K562 (cell line): ENCODE data around the gene NLK. TPM values are rescaled to one million over a fixed set of nuclear protein-coding genes. Genes with fewer than 3 reads are reported as not detected.

ENCODE experiments used
- ATAC-seq: fragments of 200-7000 bp; cut with Tn5 transposase; 3 replicates; pipeline ENCODE4 v1.9.1; 2020; ENCODE audit warnings: moderate library complexity
- BruUV-seq: library from RNA; stranded (reverse); fragments of 400-500 nt; replicated peaks from 2 replicates; lab custom pipeline; 2021; lab: Mats Ljungman, UMichigan
- CTCF ChIA-PET: fragments of 300-600 bp; formaldehyde crosslinking; extraction: SDS; loops from one replicate; lab custom pipeline; 2021; ENCODE audit warnings: low intra/inter-chr PET ratio; lab: Yijun Ruan, JAX
- POLR2A ChIA-PET: fragments of 300-600, 350-650 bp; sonication (Branson Sonifier 250); formaldehyde crosslinking; extraction: SDS; loops from one replicate; lab custom pipeline; 2021; ENCODE audit warnings: antibody characterized with exemption, inconsistent platforms; lab: Yijun Ruan, JAX
- DNase-seq, 4 experiments: peaks; one replicate each; pipeline versions ENCODE4 v3.0.0 to v3.0.0-alpha.2; 2011 to 2018; ENCODE audit warnings: low spot score in 3 of 4, mixed read lengths in 3 of 4; ENCODE audit errors: extremely low read depth in 1 of 4
- FAIRE-seq: peaks from 2 replicates; lab custom pipeline; 2011; peaks lifted over from hg19 to GRCh38; lab: Jason Lieb, UNC
- H2AFZ ChIP-seq: 2 replicates; pipeline ENCODE4 v1.6.0; 2011; ENCODE audit warnings: low read depth, low read length, control low read depth, inconsistent platforms
- H3K27ac ChIP-seq: fragments of 200-600 bp; 3 replicates; pipeline ENCODE4 v1.8.0; 2011; ENCODE audit warnings: low read depth, mild to moderate bottlenecking, control low read depth, inconsistent platforms, low read length, moderate library complexity, mixed read lengths; ENCODE audit errors: extremely low read depth
- H3K27me3 ChIP-seq, 2 experiments: fragments of 300-600 bp in 1 of 2; 2 replicates in 1 of 2; 3 replicates in 1 of 2; pipeline versions ENCODE4 v1.6.0 to v1.8.0; 2011; ENCODE audit warnings: inconsistent platforms in 2 of 2, low read length in 2 of 2, mild to moderate bottlenecking in 1 of 2, mixed read lengths in 1 of 2, moderate library complexity in 1 of 2; ENCODE audit not compliant: control insufficient read depth in 2 of 2, insufficient read depth in 2 of 2
- H3K36me3 ChIP-seq: fragments of 300-600 bp; 3 replicates; pipeline ENCODE4 v1.8.0; 2011; ENCODE audit warnings: mild to moderate bottlenecking, low read length, inconsistent platforms; ENCODE audit not compliant: control insufficient read depth, insufficient read depth
- H3K4me1 ChIP-seq, 2 experiments: fragments of 200-600 bp in 1 of 2; replicated peaks in 1 of 2; 2 replicates in 1 of 2; 3 replicates in 1 of 2; pipeline versions ENCODE4 v1.5.1 to v1.8.0; 2011; ENCODE audit warnings: inconsistent platforms in 2 of 2, low read length in 2 of 2, mild to moderate bottlenecking in 1 of 2, mixed read lengths in 1 of 2, moderate library complexity in 1 of 2; ENCODE audit not compliant: control insufficient read depth in 2 of 2, insufficient read depth in 2 of 2
- H3K4me2 ChIP-seq: 2 replicates; pipeline ENCODE4 v1.6.1; 2011; ENCODE audit warnings: low read length, control low read depth, inconsistent platforms, mixed read lengths; ENCODE audit not compliant: insufficient read depth
- H3K4me3 ChIP-seq: fragments of 200-600 bp; sonication (generic), shearing (Covaris generic); 2 replicates; pipeline ENCODE4 v1.5.1; 2016; ENCODE audit warnings: control low read depth, inconsistent platforms
- H3K79me2 ChIP-seq: fragments of 200-600 bp; 3 replicates; pipeline ENCODE4 v1.8.0; 2011; ENCODE audit warnings: low read length, inconsistent platforms; ENCODE audit not compliant: control insufficient read depth, insufficient read depth
- H3K9ac ChIP-seq, 2 experiments: 2 replicates each; pipeline versions ENCODE4 v1.6.0 to v1.6.1; 2011; ENCODE audit warnings: low read depth in 2 of 2, low read length in 2 of 2, control low read depth in 1 of 2, inconsistent platforms in 1 of 2, mild to moderate bottlenecking in 1 of 2, mixed read lengths in 1 of 2; ENCODE audit not compliant: insufficient read depth in 1 of 2
- H3K9me1 ChIP-seq: one replicate; pipeline ENCODE4 v1.6.0; 2011; ENCODE audit warnings: inconsistent platforms, mild to moderate bottlenecking, low read length, moderate library complexity; ENCODE audit not compliant: control insufficient read depth, insufficient read depth
- H3K9me3 ChIP-seq: replicated peaks from 2 replicates; pipeline ENCODE4 v1.5.1; 2011; ENCODE audit warnings: low read depth, low read length, inconsistent platforms; ENCODE audit not compliant: control insufficient read depth, insufficient read depth
- H4K20me1 ChIP-seq: replicated peaks from 2 replicates; pipeline ENCODE4 v1.6.1; 2011; ENCODE audit warnings: low read length, inconsistent platforms, mixed read lengths; ENCODE audit not compliant: control insufficient read depth, insufficient read depth
- FOXM1 ChIP-seq, 2 experiments: fragments of 450-650 bp in 1 of 2; sonication (generic) in 1 of 2; formaldehyde crosslinking in 1 of 2; IDR thresholded peaks; 2 replicates each; pipeline versions ENCODE4 v1.6.1 to v1.9.0; 2017 to 2022; ENCODE audit warnings: low read depth in 2 of 2, mild to moderate bottlenecking in 2 of 2, missing genetic modification reagents in 1 of 2, moderate library complexity in 1 of 2
- MCM7 ChIP-seq, 2 experiments: fragments of 450-650 bp; IDR thresholded peaks; 2 replicates each; pipeline ENCODE4 v1.6.1; 2016 to 2018
- PYGO2 ChIP-seq: fragments of 450-650 bp; IDR thresholded peaks from 2 replicates; pipeline ENCODE4 v1.6.1; 2016; ENCODE audit warnings: mild to moderate bottlenecking, missing genetic modification characterization, moderate library complexity, missing compliant biosample characterization
- ZNF431 ChIP-seq: sonication (generic); formaldehyde crosslinking; IDR thresholded peaks from 2 replicates; pipeline ENCODE4 v1.8.0; 2022; ENCODE audit warnings: mild to moderate bottlenecking, missing genetic modification reagents
- ZNF551 ChIP-seq: fragments of 250-450 bp; sonication (Bioruptor Pico); IDR thresholded peaks from 2 replicates; pipeline ENCODE4 v1.5.0; 2021; ENCODE audit warnings: mild to moderate bottlenecking, moderate library complexity
- WGBS: fragments of 100-300 bp; shearing (Covaris generic); methylation state at CpG from one replicate; pipeline ENCODE4 v1.1.6; 2016; ENCODE audit warnings: low coverage, mixed read lengths; ENCODE audit not compliant: insufficient coverage; ENCODE audit errors: missing lambda C conversion rate; 5-methylcytosine and 5-hydroxymethylcytosine counted together
- in situ Hi-C: fragments of 300-500 bp; cut with MboI; formaldehyde crosslinking; loops from 4 replicates; pipeline ENCODE4 v1.15.0; 2018; ENCODE audit warnings: inconsistent platforms, mixed read lengths
- intact Hi-C: fragments of 100-400 bp; cut with micrococcal nuclease; formaldehyde crosslinking; loops from 2 replicates; pipeline ENCODE4 v1.14.2; 2022
- polyA plus RNA-seq, 8 experiments: library from polyadenylated mRNA; depleted of rRNA in 4 of 8; stranded (reverse) in 5 of 8; unstranded in 3 of 8; fragments of >200 nt; fragmentation: Nextera tagmentation in 2 of 8; fragmentation: Illumina TruSeq in 1 of 8; extraction: Ambion mirVana in 2 of 8; extraction: Trizol in 1 of 8; gene quantifications; 2 replicates each; pipeline versions ENCODE4 v1.2.1 to v1.2.3, GENCODE V29; 2011 to 2014; ENCODE audit warnings: inconsistent platforms in 1 of 8, missing spikeins in 1 of 8
- total RNA-seq, 7 experiments: library from RNA; depleted of rRNA in 6 of 7; stranded (reverse); fragments of >200 nt in 6 of 7; fragmentation: Illumina TruSeq in 2 of 7; extraction: Trizol in 2 of 7; gene quantifications; 2 replicates each; pipeline versions ENCODE4 v1.2.1 to v1.2.3, GENCODE V29; 2011 to 2021; ENCODE audit warnings: low replicate concordance in 1 of 7
- TF ChIP-seq, protein P1 (sequence below): fragments of 250-450 bp; sonication (Bioruptor Pico); IDR thresholded peaks from 2 replicates; pipeline ENCODE4 v1.9.0; 2021; ENCODE audit warnings: mild to moderate bottlenecking, inconsistent platforms
- TF ChIP-seq, protein P2 (sequence below): fragments of 450-650 bp; IDR thresholded peaks from 2 replicates; pipeline ENCODE4 v1.6.1; 2016; ENCODE audit warnings: missing biosample characterization, missing genetic modification characterization
- TF ChIP-seq, protein P3 (sequence below), 2 experiments: fragments of 450-650 bp; IDR thresholded peaks; 2 replicates each; pipeline ENCODE4 v1.6.1; 2016

Gene NLK
- total and polyA plus RNA-seq, 9 of the 15 experiments (the other 6 are each of a cell fraction or from before 2014, with no cell fraction given): 10.9 to 59.6 (median 26.7) TPM

DNA sequence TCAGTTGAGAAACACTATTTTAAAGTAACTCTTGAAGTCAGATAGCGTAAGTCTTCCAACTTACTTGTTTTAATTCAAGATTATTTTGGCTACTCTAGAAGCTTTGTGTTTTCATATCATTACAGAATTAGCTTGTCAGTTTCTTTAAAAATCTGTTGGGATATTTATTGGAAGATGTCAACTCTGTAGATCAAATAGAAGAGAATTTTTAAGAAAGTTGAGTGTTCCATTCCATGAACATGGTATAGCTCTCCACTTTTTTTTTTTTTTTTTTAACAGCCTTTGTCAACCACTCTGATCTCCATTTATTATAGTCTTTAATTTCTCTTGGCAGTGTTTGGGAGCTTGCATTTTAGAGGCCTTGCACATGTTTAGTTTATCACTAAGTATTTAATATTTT, 28.7 kb downstream of the NLK start:
- CTCF ChIA-PET: no interaction called here

More for the DNA sequence above, 28.7 kb downstream of the NLK start:
- no peak overlapping the region for H2AFZ ChIP-seq
- no peak overlapping the region for H3K9ac ChIP-seq
- no peak overlapping the region for H3K4me3 ChIP-seq
- no peak for ATAC-seq
- H3K9me3 ChIP-seq: peaks cover 2% of the 10 kb centered on the region; the same call in 1 of the 2 replicates
- H3K36me3 ChIP-seq: peaks cover 10% of the 10 kb centered on the region; the same call in 2 of the 3 replicates
- FAIRE-seq: no peak
- peaks cover 78% of the 10 kb centered on the region for H3K79me2 ChIP-seq
- POLR2A ChIA-PET: interaction anchor here (1.9 kb wide), 1 partner anchor 16 kb away, joined by 5 read pairs; no protein-coding TSS in a partner anchor
- no TSS peak for BruUV-seq
- no peaks in the 10 kb centered on the region for H3K27me3 ChIP-seq
- H3K9me1 ChIP-seq: no peaks in the 10 kb centered on the region
- TF ChIP-seq, protein P1, sequence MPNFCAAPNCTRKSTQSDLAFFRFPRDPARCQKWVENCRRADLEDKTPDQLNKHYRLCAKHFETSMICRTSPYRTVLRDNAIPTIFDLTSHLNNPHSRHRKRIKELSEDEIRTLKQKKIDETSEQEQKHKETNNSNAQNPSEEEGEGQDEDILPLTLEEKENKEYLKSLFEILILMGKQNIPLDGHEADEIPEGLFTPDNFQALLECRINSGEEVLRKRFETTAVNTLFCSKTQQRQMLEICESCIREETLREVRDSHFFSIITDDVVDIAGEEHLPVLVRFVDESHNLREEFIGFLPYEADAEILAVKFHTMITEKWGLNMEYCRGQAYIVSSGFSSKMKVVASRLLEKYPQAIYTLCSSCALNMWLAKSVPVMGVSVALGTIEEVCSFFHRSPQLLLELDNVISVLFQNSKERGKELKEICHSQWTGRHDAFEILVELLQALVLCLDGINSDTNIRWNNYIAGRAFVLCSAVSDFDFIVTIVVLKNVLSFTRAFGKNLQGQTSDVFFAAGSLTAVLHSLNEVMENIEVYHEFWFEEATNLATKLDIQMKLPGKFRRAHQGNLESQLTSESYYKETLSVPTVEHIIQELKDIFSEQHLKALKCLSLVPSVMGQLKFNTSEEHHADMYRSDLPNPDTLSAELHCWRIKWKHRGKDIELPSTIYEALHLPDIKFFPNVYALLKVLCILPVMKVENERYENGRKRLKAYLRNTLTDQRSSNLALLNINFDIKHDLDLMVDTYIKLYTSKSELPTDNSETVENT (CRISPR knock-in tag): no peak
- no peak for TF ChIP-seq MCM7 (IDR thresholded peaks at IDR 0.05)
- no peak for TF ChIP-seq PYGO2 (tag)
- no peak for TF ChIP-seq ZNF551 (CRISPR knock-in tag)
- TF ChIP-seq ZNF431 (CRISPR knock-in tag): no peak
- TF ChIP-seq FOXM1 (IDR thresholded peaks at IDR 0.05; ENCODE audit: low read depth): no peak
- TF ChIP-seq FOXM1 (CRISPR knock-in tag; IDR thresholded peaks at IDR 0.05; ENCODE audit: low read depth): no peak
- TF ChIP-seq, protein P2, sequence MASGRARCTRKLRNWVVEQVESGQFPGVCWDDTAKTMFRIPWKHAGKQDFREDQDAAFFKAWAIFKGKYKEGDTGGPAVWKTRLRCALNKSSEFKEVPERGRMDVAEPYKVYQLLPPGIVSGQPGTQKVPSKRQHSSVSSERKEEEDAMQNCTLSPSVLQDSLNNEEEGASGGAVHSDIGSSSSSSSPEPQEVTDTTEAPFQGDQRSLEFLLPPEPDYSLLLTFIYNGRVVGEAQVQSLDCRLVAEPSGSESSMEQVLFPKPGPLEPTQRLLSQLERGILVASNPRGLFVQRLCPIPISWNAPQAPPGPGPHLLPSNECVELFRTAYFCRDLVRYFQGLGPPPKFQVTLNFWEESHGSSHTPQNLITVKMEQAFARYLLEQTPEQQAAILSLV (tag): no peak
- TF ChIP-seq, protein P3, sequence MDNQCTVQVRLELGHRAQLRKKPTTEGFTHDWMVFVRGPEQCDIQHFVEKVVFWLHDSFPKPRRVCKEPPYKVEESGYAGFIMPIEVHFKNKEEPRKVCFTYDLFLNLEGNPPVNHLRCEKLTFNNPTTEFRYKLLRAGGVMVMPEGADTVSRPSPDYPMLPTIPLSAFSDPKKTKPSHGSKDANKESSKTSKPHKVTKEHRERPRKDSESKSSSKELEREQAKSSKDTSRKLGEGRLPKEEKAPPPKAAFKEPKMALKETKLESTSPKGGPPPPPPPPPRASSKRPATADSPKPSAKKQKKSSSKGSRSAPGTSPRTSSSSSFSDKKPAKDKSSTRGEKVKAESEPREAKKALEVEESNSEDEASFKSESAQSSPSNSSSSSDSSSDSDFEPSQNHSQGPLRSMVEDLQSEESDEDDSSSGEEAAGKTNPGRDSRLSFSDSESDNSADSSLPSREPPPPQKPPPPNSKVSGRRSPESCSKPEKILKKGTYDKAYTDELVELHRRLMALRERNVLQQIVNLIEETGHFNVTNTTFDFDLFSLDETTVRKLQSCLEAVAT (IDR thresholded peaks at IDR 0.05): no peak
- TF ChIP-seq, all 486 proteins: peak for 0
- WGBS: 100% methylated on average over 1 of the region's 1 CpG
- peaks cover 0 to 16% of the 10 kb centered on the region in 2 experiments; a peak in 3 of 5 replicates for H3K4me1 ChIP-seq
- no peak overlapping the region for H3K4me2 ChIP-seq
- no peak overlapping the region for H3K27ac ChIP-seq
- no peaks in the 10 kb centered on the region for H4K20me1 ChIP-seq
- in situ Hi-C loops: no loop called here
- intact Hi-C loops: no loop called here
- no peak for DNase-seq
